Measurements from ENCODE around the gene ARHGEF37.

The ARHGEF37 gene

GRCh38 chr5:149600932-149601331 is 19.6 kb downstream of the ARHGEF37 start:
- Histone ChIP-seq H3K9ac (ENCODE audit: low read depth, low read length, poor library complexity, severe bottlenecking) (no peak overlapping the region), H2AFZ (ENCODE audit: low read length) (no peak overlapping the region), H3K9me2 (replicated peaks; ENCODE audit: low read depth, low read length) (no peaks in the 10 kb centered on the region), H4K20me1 (ENCODE audit: insufficient read depth, low read length, poor library complexity, severe bottlenecking) (no peaks in the 10 kb centered on the region), H3K4me2 (ENCODE audit: low read depth, low read length, poor library complexity, severe bottlenecking) (no peak overlapping the region), H3K4me3 (ENCODE audit: low read length, poor library complexity, severe bottlenecking) (no peak overlapping the region), H3K27me3 (ENCODE audit: insufficient read depth, low read length, poor library complexity, severe bottlenecking) (no peaks in the 10 kb centered on the region), H3K79me2 (ENCODE audit: insufficient read depth, low read length) (no peaks in the 10 kb centered on the region), H3K4me1 (ENCODE audit: insufficient read depth, low read length, poor library complexity, severe bottlenecking) (peaks cover 8% of the 10 kb centered on the region), H3K36me3 (ENCODE audit: insufficient read depth, low read length) (no peaks in the 10 kb centered on the region), H3F3A (ENCODE audit: low read depth) (no peaks in the 10 kb centered on the region), H3K9me3 (ENCODE audit: insufficient read depth, low read depth, low read length) (no peaks in the 10 kb centered on the region)
- TF ChIP-seq CTCF (conservative IDR thresholded peaks at IDR 0.05; ENCODE audit: low read length), result no peak

GRCh38 chr5:149603210-149603609 is 21.9 kb downstream of the ARHGEF37 start:
- no peaks in the 10 kb centered on the region for H3K27me3 ChIP-seq (ENCODE audit: insufficient read depth, low read length, poor library complexity, severe bottlenecking)
- H3K36me3 ChIP-seq (ENCODE audit: insufficient read depth, low read length), result no peaks in the 10 kb centered on the region
- TF ChIP-seq CTCF (conservative IDR thresholded peaks at IDR 0.05; ENCODE audit: low read length) (no peak), EZH2phosphoT487 (IDR thresholded peaks at IDR 0.05; ENCODE audit: borderline replicate concordance) (no peak)
- no peaks in the 10 kb centered on the region for H4K20me1 ChIP-seq (ENCODE audit: insufficient read depth, low read length, poor library complexity, severe bottlenecking)
- no peak overlapping the region for H3K4me3 ChIP-seq (ENCODE audit: low read length, poor library complexity, severe bottlenecking)
- no peak overlapping the region for H2AFZ ChIP-seq (ENCODE audit: low read length)
- peaks cover 10% of the 10 kb centered on the region for H3K4me1 ChIP-seq (ENCODE audit: insufficient read depth, low read length, poor library complexity, severe bottlenecking)
- H3K9me2 ChIP-seq (replicated peaks; ENCODE audit: low read depth, low read length), result no peaks in the 10 kb centered on the region
- no peak overlapping the region for H3K9ac ChIP-seq (ENCODE audit: low read depth, low read length, poor library complexity, severe bottlenecking)
- no peaks in the 10 kb centered on the region for H3F3A ChIP-seq (ENCODE audit: low read depth)
- H3K4me2 ChIP-seq (ENCODE audit: low read depth, low read length, poor library complexity, severe bottlenecking), result no peak overlapping the region
- no peaks in the 10 kb centered on the region for H3K79me2 ChIP-seq (ENCODE audit: insufficient read depth, low read length)
- H3K9me3 ChIP-seq (ENCODE audit: insufficient read depth, low read depth, low read length), result no peaks in the 10 kb centered on the region

- H3K4me1 ChIP-seq (ENCODE audit: insufficient read depth, low read length, poor library complexity, severe bottlenecking), result peaks cover 10% of the 10 kb centered on the region
- no peaks in the 10 kb centered on the region for H3F3A ChIP-seq (ENCODE audit: low read depth)
- no peak overlapping the region for H2AFZ ChIP-seq (ENCODE audit: low read length)
- no peaks in the 10 kb centered on the region for H3K27me3 ChIP-seq (ENCODE audit: insufficient read depth, low read length, poor library complexity, severe bottlenecking)
- no peak overlapping the region for H3K4me2 ChIP-seq (ENCODE audit: low read depth, low read length, poor library complexity, severe bottlenecking)
- H3K9me3 ChIP-seq (ENCODE audit: insufficient read depth, low read depth, low read length), result no peaks in the 10 kb centered on the region
- no peaks in the 10 kb centered on the region for H3K9me2 ChIP-seq (replicated peaks; ENCODE audit: low read depth, low read length)
- no peaks in the 10 kb centered on the region for H4K20me1 ChIP-seq (ENCODE audit: insufficient read depth, low read length, poor library complexity, severe bottlenecking)
- no peak overlapping the region for H3K9ac ChIP-seq (ENCODE audit: low read depth, low read length, poor library complexity, severe bottlenecking)
- TF ChIP-seq CTCF (conservative IDR thresholded peaks at IDR 0.05; ENCODE audit: low read length) (no peak), EZH2phosphoT487 (IDR thresholded peaks at IDR 0.05; ENCODE audit: borderline replicate concordance) (no peak)
- H3K4me3 ChIP-seq (ENCODE audit: low read length, poor library complexity, severe bottlenecking), result no peak overlapping the region
- H3K36me3 ChIP-seq (ENCODE audit: insufficient read depth, low read length), result no peaks in the 10 kb centered on the region
- no peaks in the 10 kb centered on the region for H3K79me2 ChIP-seq (ENCODE audit: insufficient read depth, low read length)
Observed at GRCh38 chr5:149603920-149604319, 22.6 kb downstream of the ARHGEF37 start.

Measured in Loucy (cell line).